Stimulated activated CD4-positive, alpha-beta T cell treated with anti-CD3 and anti-CD28 coated beads, Interleukin-2, amount 100 ng/mL, for 4 hours (primary cell): ENCODE measurements around the gene STC2.
"Not testable (repeated sequence)": the region's sequence is repeated elsewhere in the genome, so short reads cannot be mapped to it uniquely, and the experiment has no call there.

Experiments used
- DNase-seq: peaks from one replicate; pipeline ENCODE4 v3.0.0-alpha.2; 2020; ENCODE audit warnings: low read depth

Gene STC2, protein sequence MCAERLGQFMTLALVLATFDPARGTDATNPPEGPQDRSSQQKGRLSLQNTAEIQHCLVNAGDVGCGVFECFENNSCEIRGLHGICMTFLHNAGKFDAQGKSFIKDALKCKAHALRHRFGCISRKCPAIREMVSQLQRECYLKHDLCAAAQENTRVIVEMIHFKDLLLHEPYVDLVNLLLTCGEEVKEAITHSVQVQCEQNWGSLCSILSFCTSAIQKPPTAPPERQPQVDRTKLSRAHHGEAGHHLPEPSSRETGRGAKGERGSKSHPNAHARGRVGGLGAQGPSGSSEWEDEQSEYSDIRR

DNA sequence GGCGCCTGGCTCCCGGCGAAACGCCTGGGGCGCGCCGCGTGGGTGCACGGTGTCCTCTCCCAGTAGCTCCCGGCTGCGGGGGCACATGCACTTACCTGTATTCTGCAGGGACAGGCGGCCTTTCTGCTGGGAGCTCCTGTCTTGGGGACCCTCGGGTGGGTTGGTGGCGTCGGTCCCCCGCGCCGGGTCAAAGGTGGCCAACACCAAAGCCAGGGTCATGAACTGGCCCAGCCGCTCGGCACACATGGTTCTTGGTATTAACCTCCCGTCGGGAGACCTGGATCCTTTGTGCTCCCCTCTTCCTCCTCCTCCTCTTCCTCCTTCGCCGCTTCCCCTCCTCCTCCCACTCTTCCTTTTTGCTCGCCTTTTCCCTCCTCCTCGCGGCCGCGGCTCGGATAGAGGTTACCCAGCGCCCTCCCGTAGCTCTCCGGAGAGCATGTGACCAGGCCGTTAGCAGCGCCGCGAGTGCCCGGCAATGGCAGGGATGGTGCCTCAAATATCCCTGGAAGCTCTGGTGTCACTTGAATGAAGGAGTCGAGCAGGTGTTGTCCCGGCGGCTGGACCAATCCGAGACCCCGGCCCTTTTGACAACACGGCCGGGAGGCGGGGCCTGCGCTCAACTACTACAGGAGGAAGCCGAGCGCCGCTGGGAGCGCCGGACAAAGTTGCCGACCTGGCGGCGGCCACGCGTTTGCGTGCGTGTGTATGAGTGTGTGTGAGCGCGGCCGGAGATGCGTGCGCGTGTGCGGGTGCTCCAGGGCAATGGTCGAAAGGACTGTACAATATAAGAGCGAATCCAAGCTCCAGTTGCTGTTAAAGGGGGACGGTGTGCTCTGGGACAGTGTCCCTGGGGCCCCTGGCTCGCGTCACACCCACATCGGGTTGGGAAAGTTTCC is at the start of gene STC2:
STC2 (minus strand) TSS at position 467 of the 896 bp plus-strand sequence; CDS start at position 246, 221 bp downstream.
- no peak for DNase-seq

DNA sequence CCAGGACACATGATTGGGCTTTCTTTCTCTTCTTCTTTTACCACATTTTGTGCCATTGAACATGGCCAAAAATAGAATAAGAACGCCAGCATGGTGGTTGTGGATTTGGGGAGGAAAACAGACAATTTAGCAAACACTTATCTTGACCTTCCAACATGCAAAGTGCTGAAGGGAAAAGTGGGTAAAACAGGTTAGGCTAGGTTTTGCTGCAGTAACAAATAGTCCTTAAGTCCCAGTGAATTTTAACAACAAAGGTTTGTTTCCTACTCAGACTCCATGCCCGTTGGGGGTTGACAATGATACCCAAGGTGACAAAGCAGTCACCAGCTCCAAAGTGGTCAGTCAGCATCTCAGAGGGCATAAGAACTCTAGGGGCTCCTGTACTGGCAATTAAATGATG is 43.2 kb upstream of the STC2 start:
- DNase-seq: no peak

DNA sequence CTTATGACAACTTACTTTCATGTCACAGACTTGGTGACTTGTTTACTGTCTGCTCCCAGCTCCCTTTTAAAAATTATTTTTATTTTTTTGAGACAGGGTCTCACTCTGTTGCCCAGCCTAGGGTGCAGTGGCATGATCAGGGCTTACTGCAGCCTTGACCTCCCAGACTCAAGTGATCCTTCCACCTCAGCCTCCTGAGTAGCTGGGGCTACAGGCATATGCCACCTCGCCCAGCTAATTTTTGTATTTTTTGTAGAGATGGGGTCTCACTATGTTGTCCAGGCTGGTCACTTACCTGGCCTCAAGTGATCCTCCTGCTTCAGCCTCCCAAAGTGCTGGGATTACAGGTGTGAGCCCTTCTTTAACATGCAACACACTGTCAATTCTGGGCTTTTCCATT is 35.2 kb upstream of the STC2 start:
- not testable (repeated sequence) for DNase-seq

DNA sequence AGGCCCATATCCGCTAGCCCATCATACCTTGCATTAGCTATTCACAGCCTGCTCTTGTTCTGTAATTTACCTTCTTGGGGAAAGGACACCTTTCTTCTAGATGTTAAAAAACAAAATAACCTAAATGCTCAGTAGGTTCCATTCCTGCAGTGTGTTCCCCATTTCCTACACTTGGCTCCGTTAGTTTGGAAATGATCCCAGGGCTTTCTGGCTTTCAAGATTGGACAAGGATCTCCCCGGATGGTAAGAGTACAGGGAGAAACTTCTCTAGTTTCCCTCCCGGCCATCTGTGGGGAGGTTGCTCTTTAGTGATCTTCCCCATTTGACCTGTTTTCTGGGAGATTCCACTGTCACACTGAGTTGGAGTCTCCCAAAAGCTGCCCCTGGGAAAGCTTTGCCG is 27.3 kb upstream of the STC2 start:
- no peak for DNase-seq

DNA sequence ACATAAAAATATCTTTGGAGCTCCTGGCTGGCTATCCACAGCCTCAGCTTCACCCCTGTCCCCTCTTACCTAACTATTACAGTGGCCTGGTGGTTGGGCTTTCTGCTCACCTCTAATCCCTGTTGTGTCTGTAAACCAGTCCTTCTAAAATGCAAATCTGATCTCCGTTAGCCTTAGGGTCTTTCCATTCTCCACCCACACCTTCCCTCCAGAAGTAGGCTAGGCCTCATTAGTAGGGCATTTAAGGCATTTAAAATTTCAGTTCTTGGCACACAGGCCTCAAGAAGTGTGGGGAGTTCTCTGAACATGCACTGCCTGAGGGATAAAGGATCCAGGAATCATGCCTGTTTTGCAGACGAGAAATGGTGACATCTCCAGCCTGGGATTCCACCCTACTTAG is 26.4 kb upstream of the STC2 start:
- DNase-seq: no peak

DNA sequence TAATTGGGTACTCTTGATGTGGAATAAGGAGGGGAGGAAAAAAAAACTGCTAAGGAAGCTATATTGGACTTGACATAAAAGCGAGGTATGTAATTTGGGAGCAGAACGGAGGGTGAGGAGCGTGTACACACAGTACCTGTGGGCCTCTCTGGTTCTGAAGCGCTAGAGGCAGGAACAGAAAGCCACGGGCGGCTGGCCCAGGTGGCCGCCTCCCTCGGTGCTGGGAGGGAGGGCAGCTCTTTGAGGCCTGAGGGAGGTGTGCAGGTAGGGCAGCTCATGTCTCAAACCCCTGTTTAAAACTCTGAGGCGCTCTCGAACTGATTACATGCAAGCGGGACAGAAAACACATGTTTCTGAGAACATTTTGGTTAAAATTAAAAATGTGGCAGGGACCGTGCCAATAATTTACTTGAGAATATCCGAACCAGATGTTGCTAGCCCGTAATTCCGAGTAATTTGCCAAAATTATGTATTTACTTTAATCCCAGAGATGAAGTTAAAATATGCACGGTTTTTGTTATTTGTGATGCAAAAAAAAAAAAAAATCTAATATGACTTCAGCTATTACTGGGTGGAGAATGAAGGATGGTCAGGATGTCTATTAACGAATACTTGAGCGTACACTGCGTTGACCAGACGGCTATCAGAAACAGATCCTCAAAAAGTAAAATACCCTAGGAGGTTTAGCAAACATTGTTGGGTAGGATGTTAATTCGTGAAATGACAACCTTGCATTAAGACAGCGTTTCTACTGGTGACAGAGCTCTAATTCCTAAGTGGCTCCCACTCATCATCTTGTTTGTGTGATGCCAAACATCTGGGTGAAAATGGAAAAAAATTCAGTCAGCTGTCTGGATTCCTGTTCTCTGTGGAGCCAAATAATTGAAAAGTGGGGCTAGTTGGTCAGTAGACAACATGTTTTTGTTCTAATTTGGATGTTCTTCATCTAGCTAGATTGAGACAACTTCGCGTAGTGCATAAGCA is 24.4 kb upstream of the STC2 start:
- DNase-seq: no peak

DNA sequence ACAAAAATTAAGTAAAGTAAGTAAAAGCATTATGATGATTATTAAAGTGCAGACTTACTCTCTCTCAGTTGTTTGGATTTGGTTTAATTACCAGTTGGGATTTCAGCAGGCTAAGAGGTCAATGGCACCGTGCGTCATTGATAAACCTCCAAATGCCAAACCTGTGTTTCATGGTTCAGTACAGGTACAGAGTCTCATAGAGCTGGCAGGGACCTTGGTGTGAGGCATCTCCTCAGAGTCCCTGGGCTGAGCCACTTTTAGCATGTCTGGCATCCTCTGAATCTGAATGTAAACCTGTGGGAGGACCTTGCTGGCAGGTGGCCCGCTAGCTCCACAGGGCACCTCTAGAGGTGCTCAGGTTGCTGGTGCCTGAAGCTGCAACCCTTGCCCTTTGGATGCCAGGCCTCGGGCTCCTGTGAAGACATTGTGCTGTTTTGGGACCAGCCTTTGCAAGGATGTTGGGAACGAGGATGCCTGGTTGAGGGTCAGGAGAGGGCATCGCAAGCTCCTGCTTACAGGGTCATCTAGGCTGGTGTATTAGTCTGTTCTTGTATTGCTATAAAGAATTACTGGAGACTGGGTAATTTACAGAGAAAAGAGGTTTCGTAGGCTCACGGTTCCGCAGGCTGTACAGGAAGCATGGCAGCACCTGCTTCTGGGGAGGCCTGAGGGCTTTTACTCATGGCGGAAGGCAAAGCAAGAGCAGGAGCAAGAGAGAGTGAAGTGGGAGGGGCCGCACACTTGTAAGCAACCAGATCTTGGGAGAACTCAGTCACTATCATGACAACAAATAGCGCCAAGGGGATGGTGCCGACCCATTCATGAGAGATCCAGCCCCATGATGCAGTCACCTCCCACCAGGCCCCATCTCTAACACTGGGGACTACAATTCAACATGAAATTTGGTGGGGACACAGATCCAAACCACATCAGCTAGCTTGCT is 14.9 kb upstream of the STC2 start:
- no peak for DNase-seq

DNA sequence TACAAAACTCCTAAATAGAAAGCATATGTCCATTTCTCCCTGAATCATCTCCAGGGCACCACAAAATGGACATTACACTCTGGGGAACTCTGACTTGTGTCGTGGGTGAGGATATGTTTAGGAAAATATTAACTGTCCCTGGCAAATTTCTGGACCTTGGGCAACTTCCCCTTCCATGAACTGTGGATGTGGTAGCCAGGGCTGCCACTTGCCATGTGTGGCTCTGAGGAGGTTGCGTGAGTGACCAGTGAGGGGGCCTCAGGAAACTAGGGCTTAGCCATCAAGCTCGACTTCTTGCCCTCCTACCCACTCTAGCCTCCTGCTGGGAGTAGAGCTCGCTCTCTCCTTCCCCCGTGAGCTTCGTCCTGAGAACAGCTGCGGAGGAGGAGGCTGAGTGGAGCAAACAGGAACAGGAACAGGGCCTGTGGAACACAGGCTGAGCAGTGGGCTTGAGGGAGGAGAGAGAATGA is 13.8 kb upstream of the STC2 start:
- DNase-seq: no peak

DNA sequence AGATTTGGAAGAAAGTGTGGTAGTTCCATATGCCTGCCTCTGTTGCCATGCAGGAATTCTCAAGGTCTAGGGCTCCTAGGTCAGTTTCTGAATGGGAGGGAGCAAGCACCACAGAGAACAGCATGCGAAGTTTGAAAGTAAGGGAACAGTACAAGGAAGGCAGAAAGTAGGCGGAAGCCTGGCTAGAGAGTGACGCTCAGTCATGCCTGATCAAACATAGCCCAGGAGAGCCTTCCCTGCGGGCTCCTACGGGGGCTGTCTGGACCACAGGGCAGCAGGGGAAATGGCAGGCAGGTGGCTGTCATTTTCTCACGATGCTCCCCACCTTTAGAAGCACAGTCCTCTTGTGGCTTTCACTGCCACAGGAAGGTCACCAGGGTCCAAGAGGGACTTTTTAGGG is 12.8 kb upstream of the STC2 start:
- DNase-seq: no peak

DNA sequence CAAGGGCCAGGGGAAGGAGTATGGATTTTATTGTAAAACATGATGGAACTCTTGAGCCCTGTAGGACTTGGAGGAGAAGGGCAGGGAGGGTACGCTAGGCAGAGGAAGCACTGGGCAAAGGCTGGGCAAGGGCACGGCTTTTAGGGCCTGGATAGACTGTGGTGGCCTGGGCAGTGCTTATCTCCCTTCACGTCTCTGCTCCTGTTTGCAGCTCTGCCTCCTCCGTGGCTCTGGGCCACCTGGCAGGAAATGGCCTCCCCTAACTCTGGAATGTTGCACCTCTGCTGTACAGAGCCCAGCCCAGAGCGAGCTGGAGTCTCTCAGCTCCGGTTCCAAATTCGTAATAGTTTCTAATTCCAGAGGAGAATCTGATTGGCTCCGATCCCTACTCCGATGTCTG is 12.2 kb upstream of the STC2 start:
- no peak for DNase-seq

DNA sequence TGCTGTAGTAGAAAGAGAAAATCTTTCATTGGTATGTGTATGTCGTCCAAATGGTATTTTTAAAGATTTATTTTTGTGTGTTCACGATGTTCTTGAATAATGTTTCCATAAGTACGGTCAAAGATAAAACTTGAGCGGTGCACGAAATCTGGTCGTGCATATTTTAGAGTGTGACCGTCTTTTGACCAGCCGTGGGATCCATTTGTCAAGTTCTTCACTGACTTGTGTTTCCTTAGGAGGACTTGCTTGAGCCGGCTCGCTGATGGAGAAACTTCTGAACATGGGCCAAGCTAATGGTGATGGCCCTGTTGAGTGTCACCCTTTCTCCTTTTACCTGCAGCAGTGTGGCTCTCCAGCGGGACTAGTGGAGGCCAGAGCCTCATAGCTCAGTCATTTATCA is 11.1 kb upstream of the STC2 start:
- no peak for DNase-seq

DNA sequence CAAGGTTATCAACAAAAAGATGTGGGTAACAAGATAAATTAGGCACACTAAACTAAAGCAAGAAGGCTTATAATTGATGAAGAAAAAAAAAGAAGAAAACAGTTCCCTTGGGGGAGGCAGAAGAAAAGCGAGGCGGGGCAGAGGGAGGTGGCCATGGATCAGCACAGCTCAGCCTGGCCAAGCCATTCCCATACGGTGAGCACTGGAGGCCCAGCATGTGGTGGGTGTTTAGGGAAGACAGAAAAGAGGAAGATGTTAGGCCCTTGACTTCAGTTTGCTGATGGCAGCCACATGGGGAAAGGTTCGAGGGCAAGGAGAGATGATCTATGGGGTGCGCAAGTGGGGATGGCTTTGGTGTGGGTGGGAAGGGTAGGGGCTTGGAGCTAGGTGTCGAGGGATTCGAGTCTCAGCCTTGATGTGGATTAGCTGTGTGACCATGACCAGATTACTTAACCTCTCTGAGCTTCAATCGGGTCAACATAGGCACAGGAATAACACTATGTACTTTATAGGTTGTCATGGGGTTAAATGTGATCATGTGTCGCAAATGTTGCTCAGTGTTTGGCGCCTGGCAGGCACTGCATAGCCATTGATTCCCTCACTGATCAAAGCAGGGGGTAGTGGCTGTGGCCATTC is 10.3 kb upstream of the STC2 start:
- DNase-seq: no peak

DNA sequence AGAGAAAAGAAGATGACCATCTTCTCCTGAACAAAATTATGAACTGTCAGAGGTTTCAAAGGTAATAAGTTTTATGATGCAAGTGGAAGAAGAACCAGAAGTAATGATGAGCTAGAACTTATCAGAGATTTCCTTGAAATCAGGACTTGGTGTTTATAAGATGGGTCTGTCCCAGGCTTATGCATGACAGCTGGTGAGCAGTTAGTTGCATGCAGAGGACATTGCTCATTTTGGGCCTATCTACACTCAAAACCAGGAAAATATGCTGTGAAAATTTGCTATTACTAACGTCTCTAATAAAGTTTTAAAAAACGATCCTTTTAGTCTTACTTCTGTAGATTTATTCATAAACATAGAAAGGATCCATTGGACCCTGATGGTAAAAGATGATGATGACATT is 6.6 kb upstream of the STC2 start:
- no peak for DNase-seq

DNA sequence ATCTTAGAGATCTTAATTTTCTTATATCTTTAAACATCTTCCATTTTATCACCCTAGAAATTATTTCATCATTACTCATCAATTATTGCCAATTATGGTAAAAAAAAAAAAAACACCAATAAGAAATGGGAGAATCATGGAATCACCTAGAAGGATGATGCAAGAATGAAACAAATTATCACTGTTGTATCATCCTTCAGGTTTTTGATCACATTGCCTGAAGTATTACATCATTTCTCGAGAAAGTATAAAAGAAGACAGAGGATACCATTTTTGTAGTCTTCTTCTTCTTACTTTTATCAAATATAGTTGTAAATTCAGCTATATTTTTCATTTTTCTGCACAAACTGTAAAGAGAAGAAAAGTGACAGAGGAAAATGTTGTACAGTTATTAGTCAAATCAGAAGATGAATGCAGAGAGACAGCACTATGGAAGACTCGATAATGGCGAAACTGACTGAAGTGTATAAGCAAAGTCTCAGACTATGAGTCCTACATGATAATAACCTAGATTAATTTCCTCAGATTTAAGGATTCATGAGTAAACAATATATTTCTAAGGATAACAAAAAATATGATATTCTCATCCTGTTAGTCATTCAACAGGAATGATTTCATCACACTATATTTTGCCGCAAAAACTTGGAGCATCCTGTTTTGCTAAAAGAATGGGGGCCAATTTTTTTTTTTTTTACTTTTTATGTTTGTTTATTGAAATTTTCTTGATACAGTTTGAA is 5.9 kb upstream of the STC2 start:
- no peak for DNase-seq

DNA sequence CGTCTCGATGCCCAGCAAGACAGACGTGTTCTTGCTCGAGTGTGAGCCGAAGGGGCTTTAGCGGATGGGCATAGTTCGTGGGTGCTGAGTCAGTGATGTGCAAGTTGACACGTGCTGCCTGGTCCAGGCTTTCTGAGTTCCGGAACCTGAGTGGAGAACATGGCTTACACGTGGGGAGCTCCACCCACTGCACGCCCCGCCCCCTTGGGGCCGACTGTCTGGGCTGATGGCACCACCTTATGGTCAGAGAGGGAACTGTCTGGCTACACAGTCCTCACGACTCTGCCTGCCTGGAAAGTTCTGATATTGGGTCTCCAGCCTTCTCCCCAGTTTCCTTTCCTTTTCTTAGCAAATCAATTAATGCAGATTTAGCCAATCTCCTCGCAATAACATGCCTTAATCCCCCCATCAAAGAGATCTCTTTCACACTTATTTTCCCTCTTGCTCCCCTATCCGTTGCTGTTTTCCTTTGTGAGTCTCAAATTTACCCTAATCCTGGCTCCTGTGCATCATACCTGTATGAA is 3.8 kb upstream of the STC2 start:
- DNase-seq: peak; percentile 67

DNA sequence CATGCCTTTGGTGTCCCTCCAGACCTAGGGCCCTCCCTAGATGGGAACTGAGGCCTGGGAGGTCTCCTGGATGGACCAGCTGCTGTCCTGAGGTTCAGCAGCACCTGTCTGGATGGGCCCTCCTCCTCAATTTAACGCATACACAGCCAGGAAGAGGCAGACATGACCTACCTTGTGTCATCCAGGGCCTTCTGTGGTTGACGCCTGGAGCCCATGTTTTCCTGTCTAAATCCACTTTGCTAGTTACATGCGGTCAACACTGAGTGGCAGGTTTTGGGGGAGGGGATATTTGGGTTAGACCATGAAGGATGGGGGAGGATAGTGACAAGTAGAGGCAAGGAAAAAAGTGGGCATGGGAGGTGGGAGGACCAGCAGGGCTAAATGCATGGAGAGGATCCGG is 3.1 kb upstream of the STC2 start:
- DNase-seq: no peak

DNA sequence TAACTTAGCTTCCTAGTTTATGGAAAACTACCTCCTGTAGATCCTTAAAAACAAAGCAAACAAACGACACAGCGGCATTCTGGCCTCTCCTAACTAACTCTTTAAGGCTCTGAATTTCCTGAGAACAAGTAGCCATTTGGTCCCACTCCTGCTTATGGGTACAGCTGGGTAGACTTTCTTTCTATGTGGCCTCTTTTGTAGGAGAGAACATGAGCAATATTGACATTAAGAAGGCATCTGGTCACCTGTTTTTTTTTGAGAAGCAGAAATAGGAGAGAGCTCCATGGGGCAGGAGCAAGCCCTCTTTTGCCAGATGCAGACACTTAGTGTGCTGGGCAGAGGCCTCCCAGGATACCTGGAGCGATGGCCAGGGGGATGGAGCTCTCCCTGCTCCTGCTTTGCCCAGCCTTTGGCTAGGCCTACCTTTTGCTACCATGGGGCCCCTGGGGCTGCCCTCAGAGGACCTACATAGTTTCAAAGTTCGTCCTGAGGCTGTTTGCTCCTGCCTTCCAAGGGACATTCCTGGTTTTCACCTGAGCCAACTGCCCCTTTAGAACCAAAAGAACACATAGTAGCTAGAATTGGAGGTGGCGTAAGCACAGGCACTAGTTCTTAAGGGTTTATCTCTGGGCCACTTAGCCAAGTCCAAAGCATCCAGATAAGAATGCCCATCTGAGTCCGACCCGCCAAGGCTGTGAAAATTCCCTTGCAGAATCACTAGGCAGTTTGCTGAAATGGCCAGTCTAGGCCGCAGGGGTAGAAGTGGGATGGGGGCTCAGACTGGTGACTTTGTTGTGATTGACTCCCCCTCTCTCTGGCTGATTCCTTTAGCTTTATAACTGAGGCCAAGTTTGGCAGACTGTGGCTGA is 2.4 kb upstream of the STC2 start:
- DNase-seq: no peak
